ENCODE results near the gene MAP2K2.
"Not testable (repeated sequence)": the region's sequence is repeated elsewhere in the genome, so short reads cannot be mapped to it uniquely, and the experiment has no call there.

Gene MAP2K2

DNA sequence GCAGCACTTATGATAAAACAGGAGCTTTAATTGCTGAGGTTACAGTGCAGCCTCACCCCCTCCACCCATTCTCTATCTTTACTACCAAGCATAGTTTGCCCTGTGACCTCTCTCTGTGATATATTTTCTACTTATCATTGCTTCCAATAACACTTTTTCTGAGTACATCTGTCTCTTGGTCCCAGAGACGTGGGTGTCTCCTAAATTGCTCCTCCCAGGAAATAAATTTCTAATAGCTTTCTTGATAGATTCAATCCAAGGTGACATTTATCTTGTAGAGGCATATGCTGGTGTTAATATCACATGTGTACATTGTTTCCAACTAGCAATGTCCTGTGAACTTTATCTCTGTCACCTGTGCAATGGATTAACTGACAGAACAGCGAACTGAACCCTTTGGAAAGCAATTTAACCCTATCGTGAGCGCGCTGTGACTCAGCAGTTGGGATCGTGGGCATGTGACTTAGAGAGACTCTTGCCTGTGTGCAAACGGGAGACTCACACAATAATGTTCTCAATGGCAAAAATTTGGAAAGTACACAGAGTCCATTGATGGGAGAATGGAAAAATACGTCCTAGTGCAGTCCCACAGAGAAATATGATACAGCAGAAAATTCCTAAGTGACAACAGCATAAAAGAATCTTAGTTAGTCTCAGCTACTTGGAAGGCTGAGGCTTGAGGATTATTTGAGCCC lies 7.0 kb upstream of the MAP2K2 start:
- DNase-seq, result no peak

DNA sequence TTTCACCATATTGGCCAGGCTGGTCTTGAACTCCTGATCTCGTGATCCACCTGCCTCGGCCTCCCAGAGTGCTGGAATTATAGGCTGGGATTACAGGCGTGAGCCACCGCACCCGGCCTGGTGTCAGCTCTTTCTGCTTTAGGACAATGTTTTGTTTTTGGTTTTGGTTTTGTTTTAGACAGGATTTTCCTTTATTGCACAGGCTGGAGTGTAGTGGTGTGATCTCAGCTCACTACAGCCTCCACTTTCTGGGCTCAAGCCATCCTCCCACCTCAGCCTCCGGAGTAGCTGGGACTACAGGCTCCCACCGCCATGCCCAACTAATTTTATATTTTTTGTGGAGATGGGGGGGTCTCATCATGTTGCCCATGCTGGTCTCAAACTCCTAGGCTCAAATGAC lies 5.1 kb upstream of the MAP2K2 start:
- not testable (repeated sequence) for DNase-seq

DNA sequence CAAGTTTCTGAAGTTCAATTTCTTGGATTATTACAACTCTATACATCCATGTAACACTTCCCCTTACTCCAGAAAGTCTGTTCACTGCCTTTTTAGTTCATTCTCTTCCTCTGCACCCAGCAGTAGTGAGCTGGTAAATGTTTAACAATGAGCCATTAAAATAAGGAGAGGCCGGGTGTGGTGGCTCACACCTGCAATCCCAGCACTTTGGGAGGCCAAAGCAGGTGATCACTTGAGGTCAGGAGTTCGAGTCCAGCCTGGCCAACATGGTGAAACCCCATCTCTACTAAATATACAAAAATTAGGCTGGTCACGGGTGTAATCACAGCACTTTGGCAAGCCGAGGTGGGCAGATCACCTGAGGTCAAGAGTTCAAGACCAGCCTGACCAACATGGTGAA lies 3.4 kb upstream of the MAP2K2 start:
- DNase-seq, result not testable (repeated sequence)

DNA sequence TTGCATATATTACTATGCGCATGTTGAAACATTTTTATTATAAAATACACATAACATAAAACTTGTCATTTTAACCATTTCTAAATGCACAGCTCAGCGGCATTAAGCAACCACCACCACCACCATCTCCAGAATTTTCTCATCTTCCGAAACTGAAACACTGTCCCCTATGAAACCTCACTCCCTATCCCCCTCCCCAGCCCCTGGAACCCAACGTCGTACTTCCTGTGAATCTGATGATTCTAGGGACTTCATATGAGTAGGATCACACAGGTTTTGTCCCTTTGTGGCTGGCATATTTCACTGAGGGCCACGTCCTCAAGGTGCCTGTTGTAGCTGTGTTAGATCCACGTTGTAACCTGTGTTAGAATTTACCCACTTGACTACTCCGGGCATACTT lies 716 bp upstream of the MAP2K2 start:
- peak in 1 of 3 experiments; percentile 53 for DNase-seq

DNA sequence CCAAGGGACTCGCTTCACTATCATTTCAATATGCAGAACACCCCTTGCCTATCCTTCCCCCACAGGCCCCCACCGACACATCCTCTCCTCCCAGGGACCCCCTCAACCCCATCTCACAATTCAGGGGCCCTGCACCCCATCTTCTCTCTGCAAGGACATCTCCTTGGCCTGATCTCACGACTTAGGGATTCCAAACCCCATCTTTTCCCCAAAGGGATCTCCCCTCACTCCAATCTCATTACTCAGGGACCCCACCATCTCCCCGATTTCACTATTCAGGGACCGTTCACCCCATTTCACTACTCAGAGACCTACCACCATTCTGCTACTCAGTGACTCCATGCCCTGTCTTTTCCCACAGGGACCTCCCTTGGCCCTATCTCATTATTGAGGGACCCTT lies 1.4 kb downstream of the MAP2K2 start:
- DNase-seq, result no peak

DNA sequence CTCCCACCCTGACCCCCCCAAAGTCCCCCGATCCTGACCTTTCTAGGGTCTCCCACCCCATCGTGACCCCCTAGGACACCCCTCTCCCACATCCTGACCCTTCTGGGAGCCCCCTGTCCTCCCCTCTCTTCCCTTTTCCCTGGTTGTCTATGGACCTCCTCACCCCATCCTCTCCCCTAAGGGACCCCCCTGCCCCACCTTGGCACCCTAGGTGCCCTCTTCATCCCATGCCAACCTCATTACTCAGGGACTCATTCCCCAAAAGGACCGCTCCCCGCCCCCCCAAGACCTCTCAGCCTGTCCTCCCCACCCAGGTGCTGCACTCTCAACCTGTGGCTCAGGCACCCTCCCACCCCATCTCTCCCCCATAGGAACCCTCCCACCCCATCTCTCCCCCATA lies 2.1 kb downstream of the MAP2K2 start:
- DNase-seq, result no peak

DNA sequence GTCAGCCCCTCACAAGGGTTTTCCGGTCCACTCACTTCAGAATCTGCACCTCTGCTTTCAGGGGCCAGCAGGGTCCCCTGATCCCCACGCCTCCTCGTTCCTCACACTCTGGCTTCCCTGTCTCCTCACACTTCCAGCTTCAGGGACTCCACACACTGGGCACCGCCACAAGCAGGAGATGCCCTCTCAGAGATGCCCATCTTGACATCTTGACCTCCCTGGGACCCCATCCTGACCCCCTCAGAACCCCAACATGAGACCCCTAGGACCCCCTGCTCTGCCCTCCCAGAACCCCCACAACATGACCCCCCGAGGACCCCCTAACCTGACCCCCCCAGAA lies 2.7 kb downstream of the MAP2K2 start:
- DNase-seq, result no peak

DNA sequence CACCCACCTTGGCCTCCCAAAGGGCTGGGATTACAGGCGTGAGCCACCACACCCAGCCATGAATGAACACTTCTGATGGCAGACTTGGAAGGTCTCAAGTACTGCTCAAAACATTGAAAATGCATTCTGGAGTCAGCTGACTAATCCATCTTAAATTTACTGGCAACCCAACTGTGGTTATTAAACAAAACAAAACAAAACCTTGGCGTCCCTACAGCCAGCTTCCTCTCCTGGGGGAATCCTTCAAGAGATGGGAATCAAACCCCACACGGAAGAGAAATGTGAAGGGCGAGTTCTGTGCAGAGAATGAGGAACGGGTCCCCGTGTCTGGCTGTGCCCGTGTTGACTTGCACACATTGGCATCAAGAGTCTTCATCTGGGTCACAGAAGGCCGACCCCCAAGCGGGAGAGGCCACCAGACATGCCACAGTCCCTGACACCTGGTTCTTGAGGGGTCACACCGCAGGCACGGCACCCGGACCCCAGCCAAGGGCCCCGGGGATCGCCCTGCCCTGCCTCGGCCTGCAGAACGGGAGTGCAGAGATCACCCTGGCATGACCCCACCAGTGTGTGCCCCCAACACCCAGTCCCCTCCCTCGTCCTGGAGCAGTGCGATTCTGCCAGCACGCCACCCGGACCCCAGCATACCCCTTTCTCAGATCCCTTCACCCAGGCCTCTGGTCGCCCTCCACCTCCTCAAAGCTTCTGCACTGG lies 3.2 kb downstream of the MAP2K2 start:
- DNase-seq, result no peak

DNA sequence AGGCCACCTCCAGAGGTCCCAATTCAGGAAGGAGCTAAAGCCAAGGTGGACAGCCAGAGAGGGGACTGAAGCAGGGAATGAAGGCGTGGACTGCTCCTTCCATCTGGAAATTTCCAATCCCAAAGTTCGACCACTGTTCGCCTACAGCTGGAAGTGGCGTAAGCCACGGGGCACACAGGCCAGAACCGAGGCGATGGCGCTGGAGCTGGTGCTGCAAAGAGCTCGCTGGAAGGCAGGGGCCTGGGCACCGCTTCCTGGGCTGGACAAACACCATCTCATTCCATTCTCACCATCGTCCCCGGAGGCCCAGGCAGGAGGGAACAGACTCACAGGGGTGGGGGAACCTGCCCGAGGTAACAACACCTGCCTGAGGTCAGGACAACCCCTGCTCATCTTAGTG lies 4.2 kb downstream of the MAP2K2 start:
- DNase-seq, result no peak

DNA sequence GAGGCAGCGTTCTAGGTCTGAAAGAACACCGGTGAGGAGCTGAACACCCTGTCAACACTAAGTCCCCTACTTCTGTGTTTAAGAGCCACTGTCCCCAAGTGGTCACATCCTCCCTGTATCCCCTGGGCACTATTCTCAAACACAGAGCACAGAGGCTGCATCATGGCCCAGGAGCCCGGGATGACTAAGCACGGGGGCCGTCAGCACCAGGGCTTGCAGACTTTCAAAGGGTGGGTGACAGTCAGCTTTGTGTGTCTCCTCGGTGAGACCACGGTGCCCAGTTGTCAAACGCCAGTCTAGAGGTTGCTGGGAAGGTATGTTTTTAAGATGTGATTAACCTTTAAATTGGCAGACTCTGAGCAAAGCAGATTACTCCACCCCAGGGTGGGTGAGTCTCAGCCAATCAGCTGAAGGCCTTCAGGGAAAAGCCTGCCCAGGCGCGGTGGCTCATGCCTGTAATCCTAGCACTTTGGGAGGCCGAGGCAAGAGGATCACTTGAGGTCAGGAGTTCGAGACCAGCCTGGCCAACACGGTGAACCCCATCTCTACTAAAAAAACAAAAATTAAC lies 8.0 kb downstream of the MAP2K2 start:
- DNase-seq, result no peak

DNA sequence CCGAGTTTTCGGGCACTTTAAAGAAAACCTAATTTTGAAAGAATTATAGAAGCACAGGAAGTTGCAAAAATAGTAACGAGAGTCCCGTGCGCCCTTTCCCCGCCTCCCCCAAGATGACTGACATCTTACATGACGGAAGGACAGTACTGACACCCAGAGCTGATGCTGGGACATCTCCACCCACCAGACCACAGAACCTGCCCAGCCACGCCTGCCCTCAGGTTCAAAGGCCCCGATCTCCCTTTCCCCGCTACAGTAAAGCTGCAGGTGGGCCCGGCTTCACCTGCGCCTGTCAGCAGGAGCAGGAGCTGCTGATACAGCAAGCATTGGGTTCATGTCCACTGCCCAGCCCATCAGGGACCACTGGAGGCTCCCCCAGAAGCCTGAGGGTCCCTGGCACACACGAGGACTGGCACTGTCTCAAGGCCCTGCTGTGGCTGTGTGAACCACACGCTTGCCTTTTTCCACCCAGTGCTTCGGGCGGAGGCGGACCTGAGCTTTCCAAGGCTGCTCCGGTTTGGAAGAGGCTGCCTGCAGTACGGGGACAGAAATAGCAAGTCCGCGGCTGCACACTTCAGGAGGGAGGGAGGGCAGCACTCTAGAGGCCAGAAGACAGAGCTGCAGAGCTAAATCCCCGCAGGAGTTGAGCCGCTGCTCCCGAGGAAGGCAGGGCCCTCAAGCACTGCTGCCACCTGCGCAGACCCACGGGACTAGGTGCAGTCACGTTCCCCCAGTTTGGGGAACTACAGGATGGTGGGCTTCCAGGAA lies 8.7 kb downstream of the MAP2K2 start:
- no peak for DNase-seq

DNA sequence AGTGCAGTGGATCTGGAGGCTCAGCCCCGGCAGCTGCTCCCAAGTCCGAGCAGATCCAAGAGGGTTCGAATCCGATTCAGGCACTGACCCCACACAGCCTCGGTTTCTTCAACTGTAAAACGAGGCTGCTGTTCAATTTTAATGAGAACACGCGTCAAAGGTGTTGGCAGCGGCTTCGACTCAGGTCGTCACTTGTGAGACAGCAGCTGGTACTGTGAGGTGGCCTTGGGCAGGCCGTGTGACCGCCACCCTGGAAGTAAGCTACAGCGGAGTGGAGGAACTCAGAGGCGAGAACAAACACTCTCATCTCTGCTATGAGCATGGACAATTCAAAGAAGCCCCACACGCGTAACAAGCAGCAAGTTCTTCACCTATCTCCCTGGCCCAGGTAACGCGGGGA lies 9.7 kb downstream of the MAP2K2 start:
- DNase-seq, result no peak

DNA sequence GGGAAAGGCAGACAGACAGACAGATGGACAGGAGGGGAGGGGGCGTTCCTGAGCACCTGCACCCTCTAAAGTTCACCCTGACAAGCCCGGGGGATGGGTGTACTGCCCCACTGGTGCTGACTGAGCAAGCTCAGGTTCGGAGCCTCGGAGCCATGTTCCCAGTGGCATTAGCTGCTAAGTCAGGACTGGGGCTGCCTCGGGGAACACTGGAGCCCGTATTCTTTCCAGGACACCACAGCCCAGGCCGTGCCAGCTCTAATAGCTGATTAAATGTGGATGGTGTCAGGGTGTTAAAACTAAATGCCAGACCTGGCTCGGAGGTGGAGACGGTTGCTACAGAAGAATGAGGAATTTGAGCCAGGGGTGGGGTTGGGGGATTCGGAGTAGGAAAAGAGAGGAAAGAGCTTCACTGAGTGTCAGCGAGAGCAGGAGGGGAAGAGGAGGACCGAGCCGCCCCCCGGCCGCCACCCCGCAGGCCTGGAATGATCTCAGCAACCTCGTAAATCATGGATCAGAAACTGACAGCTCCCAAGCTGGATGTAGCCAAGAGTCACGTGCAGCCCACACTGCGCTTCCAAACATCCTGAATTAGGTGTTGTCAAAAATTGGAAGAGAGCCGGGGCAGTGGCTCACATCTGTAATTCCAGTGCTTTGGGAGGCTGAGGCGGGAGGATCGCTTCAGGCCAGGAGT lies 10.4 kb downstream of the MAP2K2 start:
- no peak for DNase-seq

DNA sequence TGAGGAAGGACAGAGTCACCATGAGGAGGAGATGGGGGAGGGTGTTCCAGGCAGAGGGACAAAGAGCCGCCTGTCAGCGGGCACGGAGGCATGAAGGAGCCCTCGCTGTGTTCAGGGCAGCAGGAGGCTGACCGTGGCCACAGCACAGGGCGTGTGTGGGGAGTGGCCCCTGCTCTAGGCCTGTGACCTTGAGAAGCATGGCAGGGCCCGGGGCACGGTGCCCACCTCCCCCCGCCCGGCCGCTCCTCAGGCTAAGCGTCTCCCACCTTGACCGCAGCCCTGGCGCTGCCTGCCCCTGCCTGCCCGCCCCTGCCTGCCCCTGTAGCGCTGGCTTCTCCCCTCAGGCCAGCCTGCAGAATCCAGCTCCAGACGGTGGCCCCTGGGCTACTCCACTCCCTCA lies 11.6 kb downstream of the MAP2K2 start:
- DNase-seq, result no peak

DNA sequence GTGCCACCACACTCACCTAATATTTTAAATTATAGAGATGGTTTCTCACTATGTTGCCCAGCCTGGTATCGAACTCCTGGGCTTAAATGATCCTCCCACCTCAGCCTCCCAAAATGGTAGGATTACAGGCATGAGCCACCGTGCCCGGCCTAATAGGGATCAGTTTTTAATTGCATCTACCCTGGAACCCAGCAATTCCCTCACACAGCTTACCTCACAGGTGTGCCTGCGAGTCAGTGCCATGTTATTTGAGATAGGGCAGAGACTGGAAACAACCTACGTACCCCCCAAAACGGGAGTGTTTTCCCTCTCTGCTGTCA lies 14.3 kb downstream of the MAP2K2 start:
- DNase-seq, result no peak

DNA sequence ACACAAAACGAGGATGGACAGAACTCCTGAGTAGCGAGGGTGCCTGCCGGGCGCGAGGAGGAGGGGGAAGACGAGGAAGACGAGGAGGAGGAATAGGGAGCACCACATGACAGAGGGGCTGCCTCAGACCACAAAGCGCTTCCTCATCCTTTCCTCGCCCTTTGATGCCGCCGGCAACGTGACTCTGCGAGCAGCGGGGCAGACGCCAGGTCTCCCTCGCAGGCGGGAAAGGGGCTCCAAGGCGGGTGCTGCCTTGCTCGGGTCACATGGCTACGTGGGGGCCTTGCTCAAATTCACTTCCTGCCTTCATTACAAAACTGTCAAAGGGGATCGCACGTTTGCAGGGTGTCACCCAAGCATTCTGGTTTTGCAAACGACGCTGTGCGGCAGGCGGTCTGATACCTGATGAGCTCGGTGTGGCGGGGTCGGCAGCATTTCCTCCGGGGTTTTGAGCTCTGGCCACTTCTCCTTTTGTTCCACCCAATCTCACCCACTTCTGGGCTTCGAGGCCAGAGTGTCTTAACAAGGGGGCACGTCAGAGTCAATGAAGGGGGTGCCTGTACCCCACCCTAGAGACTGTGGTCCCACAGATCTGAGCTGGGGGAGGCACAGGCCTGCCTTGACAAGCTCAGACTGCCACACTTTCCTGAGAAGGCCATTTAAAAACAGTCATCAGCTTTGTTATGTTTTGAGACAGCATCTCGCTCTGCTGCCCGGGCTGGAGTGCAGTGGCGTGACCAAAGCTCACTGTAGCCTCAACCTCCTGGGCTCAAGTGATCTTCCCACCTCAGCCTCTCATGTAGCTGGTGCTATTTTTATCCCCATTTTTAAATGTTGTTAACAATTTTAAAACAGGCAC lies 14.9 kb downstream of the MAP2K2 start:
- DNase-seq, result no peak

DNA sequence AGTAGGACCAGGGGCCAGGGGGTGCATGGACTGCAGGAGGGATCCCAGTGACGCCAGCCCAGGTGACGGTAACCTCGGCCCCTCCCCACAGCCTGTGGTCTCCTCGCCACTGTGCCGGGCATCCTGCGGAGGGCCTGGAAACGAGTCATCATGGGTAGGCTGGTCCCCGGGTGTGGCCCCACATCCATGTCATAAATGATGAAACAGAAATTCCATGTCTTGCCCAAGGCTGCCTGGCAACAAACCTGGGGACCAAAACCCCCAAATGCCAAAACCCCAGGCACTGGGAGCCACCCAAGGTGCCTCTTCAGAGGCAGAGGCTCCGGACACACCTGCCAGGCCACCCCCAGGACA lies 20.9 kb downstream of the MAP2K2 start:
- no peak for DNase-seq

DNA sequence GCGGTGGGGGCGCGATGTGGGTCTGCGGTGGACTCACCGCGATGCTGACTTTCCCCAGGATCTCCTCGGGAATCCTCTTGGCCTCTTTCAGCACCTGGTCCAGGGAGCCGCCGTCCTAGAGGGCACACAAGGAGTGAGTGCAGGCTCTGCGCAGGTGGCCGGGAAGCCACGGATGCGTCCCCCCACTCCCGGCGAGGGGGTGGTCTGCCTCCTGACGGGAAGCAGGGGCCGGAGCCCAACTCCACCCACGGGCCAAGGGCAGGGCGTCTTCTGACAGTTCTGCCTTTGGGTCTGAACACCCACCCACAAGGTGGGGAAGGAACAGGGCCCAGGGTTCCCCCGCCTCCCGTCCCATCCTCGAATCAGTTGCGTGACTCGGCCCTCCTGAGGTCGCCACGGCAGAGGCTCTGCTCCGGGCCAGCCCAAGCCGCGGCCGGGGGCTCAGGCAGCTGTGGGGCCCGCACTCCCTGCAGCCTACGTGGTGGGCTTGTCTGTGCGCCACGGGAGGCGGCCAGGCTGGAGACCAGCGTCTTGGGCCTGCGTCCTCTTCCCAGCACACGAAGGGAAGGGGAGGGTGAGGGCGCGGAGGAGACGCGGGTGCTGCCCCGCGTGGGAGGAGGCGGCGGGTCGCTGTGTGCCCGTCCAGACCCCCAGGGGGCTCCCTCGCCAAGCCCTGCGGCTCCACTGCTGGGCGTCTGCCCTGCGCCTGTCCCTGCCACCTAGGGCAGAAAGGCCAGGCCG lies 21.4 kb downstream of the MAP2K2 start:
- DNase-seq, result no peak

DNA sequence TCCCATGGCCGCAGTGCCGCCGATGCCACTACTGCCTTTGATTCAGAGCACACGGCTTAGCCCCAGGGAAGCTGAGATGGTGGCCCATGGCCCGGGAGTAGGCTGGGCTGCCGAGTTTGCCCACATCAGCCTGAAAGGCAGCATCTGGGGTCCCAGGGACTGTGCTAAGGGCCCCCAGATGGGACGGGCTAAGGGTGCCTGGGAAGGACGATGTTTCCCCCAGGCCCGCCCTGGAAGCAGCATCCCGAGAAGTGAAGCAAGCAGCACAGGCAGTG lies 22.5 kb downstream of the MAP2K2 start:
- no peak for DNase-seq

DNA sequence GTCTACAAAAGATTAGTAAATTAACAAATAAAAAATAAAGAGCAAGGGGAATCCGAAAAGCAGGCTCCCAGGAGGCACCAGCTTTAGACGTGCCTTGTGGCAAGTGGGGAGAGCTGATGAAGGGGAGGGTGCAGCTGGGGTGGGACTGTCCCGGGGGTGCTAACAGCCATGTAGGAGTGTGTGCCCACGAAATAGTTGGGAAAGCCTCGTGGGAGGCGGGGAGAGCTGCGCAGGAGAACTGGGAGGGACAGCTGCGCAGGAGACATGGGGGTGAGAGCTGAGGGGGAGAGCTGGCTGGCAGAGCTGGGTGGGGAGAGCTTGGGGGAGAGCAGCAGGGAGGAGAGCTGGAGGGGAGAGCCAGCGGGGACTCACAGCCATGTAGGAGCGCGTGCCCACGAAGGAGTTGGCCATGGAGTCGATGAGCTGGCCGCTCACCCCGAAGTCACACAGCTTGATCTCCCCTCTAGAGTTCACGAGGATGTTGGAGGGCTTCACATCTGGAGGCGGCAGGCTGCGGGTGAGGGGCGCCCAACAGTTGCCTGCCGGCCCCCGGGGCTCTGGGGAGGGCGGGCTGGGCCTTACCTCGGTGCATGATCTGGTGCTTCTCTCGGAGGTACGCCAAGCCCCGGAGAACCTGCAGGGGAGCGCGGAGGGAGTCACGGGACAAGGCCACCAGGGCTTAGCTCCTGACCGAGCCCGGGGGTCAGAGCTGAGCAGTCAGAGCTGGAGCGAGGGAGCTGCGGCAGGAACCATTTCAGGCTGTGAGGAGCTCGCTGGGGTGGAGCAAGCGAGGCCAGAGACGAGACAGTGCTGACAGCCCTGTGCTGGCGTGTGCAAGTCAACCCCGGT lies 23.1 kb downstream of the MAP2K2 start:
- no peak for DNase-seq

Data from NCI-H1417 (cell line).